Brain microvascular endothelial cell (primary cell): ENCODE data around the gene BAIAP2L1.
"Not testable (repeated sequence)": the region's sequence is repeated elsewhere in the genome, so short reads cannot be mapped to it uniquely, and the experiment has no call there.

Experiments used
- DNase-seq: peaks from one replicate; pipeline ENCODE4 v3.0.0-alpha.2; 2020
- H3K27ac ChIP-seq: fragments of 250-450 bp; sonication (Bioruptor Pico); 2 replicates; pipeline ENCODE4 v1.5.1; 2020; ENCODE audit warnings: mild to moderate bottlenecking, moderate library complexity
- H3K27me3 ChIP-seq: fragments of 250-450 bp; sonication (Bioruptor Pico); replicated peaks from 2 replicates; pipeline ENCODE4 v1.5.1; 2020; ENCODE audit warnings: mild to moderate bottlenecking
- H3K36me3 ChIP-seq: fragments of 250-450 bp; sonication (Bioruptor Pico); replicated peaks from 2 replicates; pipeline ENCODE4 v1.5.1; 2020; ENCODE audit warnings: mild to moderate bottlenecking
- H3K4me3 ChIP-seq: 2 replicates; pipeline ENCODE4 v1.5.1; 2011; ENCODE audit warnings: low read depth, mild to moderate bottlenecking, control low read depth, low read length, moderate library complexity
- CTCF ChIP-seq: IDR thresholded peaks from 2 replicates; pipeline ENCODE4 v1.5.1; 2011; ENCODE audit warnings: low read depth, mild to moderate bottlenecking, moderate library complexity, low read length, control low read depth, inconsistent platforms; ENCODE audit errors: missing control alignments
- in situ Hi-C: cut with HindIII; loops from 2 replicates; pipeline ENCODE4 v1.10.0; 2017; ENCODE audit warnings: low sequenced_read_pairs, low pct_ligation_motif_present

Gene BAIAP2L1

GRCh38 chr7:98319176-98319575, 81.7 kb downstream of the BAIAP2L1 start:
- Histone ChIP-seq H3K27me3 (no peaks in the 10 kb centered on the region), H3K27ac (no peak overlapping the region), H3K36me3 (peaks cover 5% of the 10 kb centered on the region), H3K4me3 (no peak overlapping the region)
- DNase-seq: no peak
- in situ Hi-C loops: no loop called here
- TF ChIP-seq CTCF: no peak

- Histone ChIP-seq H3K36me3 (peaks cover 5% of the 10 kb centered on the region), H3K4me3 (no peak overlapping the region), H3K27ac (no peak overlapping the region), H3K27me3 (no peaks in the 10 kb centered on the region)
- no peak for DNase-seq
- TF ChIP-seq CTCF: no peak
- in situ Hi-C loops: no loop called here
Observed at GRCh38 chr7:98317366-98318040, 83.4 kb downstream of the BAIAP2L1 start.

GRCh38 chr7:98315994-98316527, 84.8 kb downstream of the BAIAP2L1 start:
- H3K36me3 ChIP-seq, H3K4me3 ChIP-seq, DNase-seq, in situ Hi-C loops, H3K27me3 ChIP-seq, H3K27ac ChIP-seq: not testable (repeated sequence)

GRCh38 chr7:98315318-98315993, 85.4 kb downstream of the BAIAP2L1 start:
- H3K27ac ChIP-seq: no peak overlapping the region
- TF ChIP-seq CTCF: no peak
- no peaks in the 10 kb centered on the region for H3K27me3 ChIP-seq
- no peak overlapping the region for H3K4me3 ChIP-seq
- no peak for DNase-seq
- peaks cover 5% of the 10 kb centered on the region for H3K36me3 ChIP-seq
- in situ Hi-C loops: no loop called here

- H3K36me3 ChIP-seq: peaks cover 5% of the 10 kb centered on the region
- in situ Hi-C loops: no loop called here
- no peak for TF ChIP-seq CTCF
- H3K27ac ChIP-seq: no peak overlapping the region
- no peak for DNase-seq
- no peaks in the 10 kb centered on the region for H3K27me3 ChIP-seq
- H3K4me3 ChIP-seq: no peak overlapping the region
Observed at GRCh38 chr7:98314469-98314868, 86.4 kb downstream of the BAIAP2L1 start.

- in situ Hi-C loops: no loop called here
- Histone ChIP-seq H3K36me3 (peaks cover 9% of the 10 kb centered on the region), H3K27ac (no peak overlapping the region), H3K4me3 (no peak overlapping the region), H3K27me3 (no peaks in the 10 kb centered on the region)
- no peak for TF ChIP-seq CTCF
- no peak for DNase-seq
Observed at GRCh38 chr7:98312201-98312600, 88.7 kb downstream of the BAIAP2L1 start.
